CD14-positive monocyte (primary cell): ENCODE data around the gene KLHL42. TPM values are rescaled to one million over a fixed set of nuclear protein-coding genes. Genes with fewer than 3 reads are reported as not detected.

Experiments
- DNase-seq, 3 donors: peaks; one replicate each; pipeline ENCODE4 v3.0.0-alpha.2; 2011 to 2022
- H2AFZ ChIP-seq: 2 replicates; pipeline ENCODE4 v1.6.0; 2012; ENCODE audit warnings: mild to moderate bottlenecking, low read depth, low read length, inconsistent platforms; ENCODE audit not compliant: insufficient read depth, poor library complexity, severe bottlenecking
- H3K27ac ChIP-seq, 2 donors: 1 replicate in 1 of 2; 2 replicates in 1 of 2; pipeline ENCODE4 v1.5.1; 2012 to 2013; ENCODE audit warnings: low read length in 2 of 2, control low read depth in 1 of 2, inconsistent platforms in 1 of 2, low read depth in 1 of 2, mild to moderate bottlenecking in 1 of 2
- H3K27me3 ChIP-seq, 2 donors: one replicate each; pipeline versions ENCODE4 v1.6.0 to v1.6.1; 2011 to 2013; ENCODE audit warnings: low read length in 2 of 2; ENCODE audit not compliant: control insufficient read depth in 2 of 2, insufficient read depth in 2 of 2
- H3K36me3 ChIP-seq, 2 donors: replicated peaks in 1 of 2; 1 replicate in 1 of 2; 2 replicates in 1 of 2; pipeline versions ENCODE4 v1.5.1 to v1.6.1; 2012 to 2013; ENCODE audit warnings: low read length in 2 of 2, control low read depth in 1 of 2, inconsistent platforms in 1 of 2, mild to moderate bottlenecking in 1 of 2; ENCODE audit not compliant: insufficient read depth in 2 of 2, control insufficient read depth in 1 of 2
- H3K4me1 ChIP-seq, 2 donors: 1 replicate in 1 of 2; 2 replicates in 1 of 2; pipeline versions ENCODE4 v1.5.1 to v1.6.1; 2012 to 2013; ENCODE audit warnings: low read length in 2 of 2, control low read depth in 1 of 2, inconsistent platforms in 1 of 2, mild to moderate bottlenecking in 1 of 2, moderate library complexity in 1 of 2; ENCODE audit not compliant: insufficient read depth in 2 of 2, control insufficient read depth in 1 of 2
- H3K4me2 ChIP-seq: replicated peaks from 2 replicates; pipeline ENCODE3; 2012; ENCODE audit warnings: low read length, moderate library complexity, mild to moderate bottlenecking; ENCODE audit not compliant: poor library complexity, severe bottlenecking; ENCODE audit errors: extremely low read depth
- H3K4me3 ChIP-seq, 3 experiments: fragments of 200-600 bp in 1 of 3; sonication (generic) in 1 of 3; replicated peaks in 1 of 3; 1 replicate in 2 of 3; 2 replicates in 1 of 3; pipeline ENCODE4 v1.5.1; 2011 to 2013; ENCODE audit warnings: low read length in 3 of 3, mild to moderate bottlenecking in 3 of 3, control low read depth in 2 of 3, low read depth in 2 of 3, inconsistent platforms in 1 of 3, moderate library complexity in 1 of 3
- H3K79me2 ChIP-seq: 2 replicates; pipeline ENCODE4 v1.6.0; 2012; ENCODE audit warnings: mild to moderate bottlenecking, control low read depth, inconsistent platforms, low read length, moderate library complexity; ENCODE audit not compliant: insufficient read depth
- H3K9ac ChIP-seq: 2 replicates; pipeline ENCODE4 v1.6.0; 2017; ENCODE audit warnings: low read length, mild to moderate bottlenecking; ENCODE audit not compliant: insufficient read depth, poor library complexity, severe bottlenecking
- H3K9me3 ChIP-seq, 2 donors: replicated peaks in 1 of 2; 1 replicate in 1 of 2; 2 replicates in 1 of 2; pipeline versions ENCODE4 v1.5.1 to v1.6.1; 2012 to 2013; ENCODE audit warnings: low read length in 2 of 2, control low read depth in 1 of 2; ENCODE audit not compliant: control insufficient read depth in 1 of 2, insufficient read depth in 1 of 2
- H4K20me1 ChIP-seq: 2 replicates; pipeline ENCODE4 v1.6.0; 2012; ENCODE audit warnings: mild to moderate bottlenecking, low read length, control low read depth, moderate library complexity; ENCODE audit not compliant: insufficient read depth
- H3K27ac Mint-ChIP-seq, 7 donors: one replicate each; pipeline ENCODE4 v1.8.0; 2020; ENCODE audit warnings: mild to moderate bottlenecking in 7 of 7, mixed read lengths in 7 of 7, moderate library complexity in 6 of 7, inconsistent platforms in 2 of 7
- H3K27me3 Mint-ChIP-seq, 3 donors: one replicate each; pipeline ENCODE4 v1.8.0; 2021 to 2022; ENCODE audit warnings: low read depth in 3 of 3, mild to moderate bottlenecking in 3 of 3, mixed read lengths in 3 of 3, moderate library complexity in 3 of 3, inconsistent platforms in 1 of 3
- H3K36me3 Mint-ChIP-seq, 2 donors: one replicate each; pipeline ENCODE4 v1.8.0; 2020; ENCODE audit warnings: mixed read lengths in 2 of 2, inconsistent platforms in 1 of 2, mild to moderate bottlenecking in 1 of 2
- H3K4me1 Mint-ChIP-seq: one replicate; pipeline ENCODE4 v1.8.0; 2020; ENCODE audit warnings: mild to moderate bottlenecking, mixed read lengths
- H3K4me3 Mint-ChIP-seq, 2 donors: one replicate each; pipeline ENCODE4 v1.8.0; 2020; ENCODE audit warnings: mild to moderate bottlenecking in 2 of 2, mixed read lengths in 2 of 2, moderate library complexity in 1 of 2
- H3K9me3 Mint-ChIP-seq, 7 donors: one replicate each; pipeline ENCODE4 v1.8.0; 2020 to 2022; ENCODE audit warnings: mixed read lengths in 7 of 7, mild to moderate bottlenecking in 6 of 7, moderate library complexity in 6 of 7, inconsistent platforms in 2 of 7
- WGBS: methylation state at CpG from one replicate; pipeline ENCODE4 v1.1.5; 2013; ENCODE audit warnings: missing lambda C conversion rate; ENCODE audit not compliant: insufficient coverage; 5-methylcytosine and 5-hydroxymethylcytosine counted together
- intact Hi-C, 2 donors: fragments of 100-400 bp; cut with micrococcal nuclease; formaldehyde crosslinking; loops; one replicate each; pipeline versions ENCODE4 v1.15.0 to v1.15.1; 2023
- polyA plus RNA-seq, 3 donors: library from polyadenylated mRNA; depleted of rRNA in 1 of 3; unstranded in 2 of 3; stranded (reverse) in 1 of 3; fragments of 300-500 nt in 2 of 3; fragments of >200 nt in 1 of 3; fragmentation: Illumina TruSeq in 2 of 3; gene quantifications; 1 replicate in 2 of 3; 2 replicates in 1 of 3; pipeline ENCODE4 v1.2.3, GENCODE V29; 2012 to 2021
- TF ChIP-seq, protein P1 (sequence below): fragments of 200-600 bp; IDR thresholded peaks from one replicate; pipeline ENCODE4 v1.8.0; 2022; ENCODE audit warnings: antibody characterized with exemption, mild to moderate bottlenecking

Gene KLHL42
- polyA plus RNA-seq, 3 donors = 4.1 to 9.9 (median 7.5) TPM

DNA sequence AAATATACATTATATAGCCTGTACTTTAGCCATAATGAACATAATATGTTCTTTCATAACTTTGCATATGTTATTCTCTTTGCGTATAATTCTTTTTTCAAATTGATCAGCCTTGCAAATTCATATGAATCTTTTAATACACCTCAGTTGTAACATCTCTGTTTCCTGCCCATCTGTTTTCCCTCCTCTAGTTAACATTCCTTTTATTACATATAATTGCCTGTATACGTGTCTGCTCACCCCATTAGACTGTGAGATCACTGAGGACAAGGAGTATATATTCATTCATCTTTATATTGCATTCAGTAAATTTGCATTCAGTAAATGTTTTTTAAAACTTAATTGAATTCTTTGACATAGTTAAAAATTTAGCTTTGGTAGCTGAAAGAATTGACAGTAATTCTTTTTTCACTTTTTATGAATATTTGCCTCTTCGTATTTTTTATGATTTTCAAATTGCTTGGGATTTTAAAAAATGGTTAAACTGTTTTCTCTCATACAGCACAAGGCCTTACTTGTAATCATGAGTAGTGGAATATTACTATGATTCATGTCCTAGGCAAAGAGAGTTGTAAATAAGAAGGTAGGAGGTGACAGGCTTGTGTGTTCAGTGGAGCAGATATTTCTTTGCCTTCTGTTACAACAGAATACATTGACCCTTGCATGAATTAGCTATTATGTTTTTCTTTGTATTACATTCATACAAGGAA, 32.8 kb upstream of the KLHL42 start:
- WGBS = no CpG with 5 or more reads among the region's 3 CpGs
- TF ChIP-seq, protein P1, sequence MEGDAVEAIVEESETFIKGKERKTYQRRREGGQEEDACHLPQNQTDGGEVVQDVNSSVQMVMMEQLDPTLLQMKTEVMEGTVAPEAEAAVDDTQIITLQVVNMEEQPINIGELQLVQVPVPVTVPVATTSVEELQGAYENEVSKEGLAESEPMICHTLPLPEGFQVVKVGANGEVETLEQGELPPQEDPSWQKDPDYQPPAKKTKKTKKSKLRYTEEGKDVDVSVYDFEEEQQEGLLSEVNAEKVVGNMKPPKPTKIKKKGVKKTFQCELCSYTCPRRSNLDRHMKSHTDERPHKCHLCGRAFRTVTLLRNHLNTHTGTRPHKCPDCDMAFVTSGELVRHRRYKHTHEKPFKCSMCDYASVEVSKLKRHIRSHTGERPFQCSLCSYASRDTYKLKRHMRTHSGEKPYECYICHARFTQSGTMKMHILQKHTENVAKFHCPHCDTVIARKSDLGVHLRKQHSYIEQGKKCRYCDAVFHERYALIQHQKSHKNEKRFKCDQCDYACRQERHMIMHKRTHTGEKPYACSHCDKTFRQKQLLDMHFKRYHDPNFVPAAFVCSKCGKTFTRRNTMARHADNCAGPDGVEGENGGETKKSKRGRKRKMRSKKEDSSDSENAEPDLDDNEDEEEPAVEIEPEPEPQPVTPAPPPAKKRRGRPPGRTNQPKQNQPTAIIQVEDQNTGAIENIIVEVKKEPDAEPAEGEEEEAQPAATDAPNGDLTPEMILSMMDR = no peak
- Histone ChIP-seq H3K4me2 (no peak overlapping the region), H3K36me3 (peaks cover 23 to 66% of the 10 kb centered on the region in 2 donors), H4K20me1 (no peaks in the 10 kb centered on the region), H3K4me3 (no peak overlapping the region), H3K4me1 (no peaks in the 10 kb centered on the region), H3K27ac (no peak overlapping the region), H3K27me3 (no peaks in the 10 kb centered on the region), H3K9ac (no peak overlapping the region), H3K79me2 (no peaks in the 10 kb centered on the region), H3K9me3 (no peaks in the 10 kb centered on the region), H2AFZ (no peak overlapping the region)
- peaks cover 34 to 55% of the 10 kb centered on the region in 2 donors for H3K36me3 Mint-ChIP-seq
- peaks cover 0 to 1% (median 0%) of the 10 kb centered on the region in 7 donors for H3K9me3 Mint-ChIP-seq
- H3K27ac Mint-ChIP-seq = no peak overlapping the region
- intact Hi-C loops = no loop called here
- H3K4me1 Mint-ChIP-seq = no peaks in the 10 kb centered on the region
- peaks cover 0 to 2% (median 0%) of the 10 kb centered on the region in 3 donors for H3K27me3 Mint-ChIP-seq
- no peak overlapping the region for H3K4me3 Mint-ChIP-seq
- DNase-seq = no peak

DNA sequence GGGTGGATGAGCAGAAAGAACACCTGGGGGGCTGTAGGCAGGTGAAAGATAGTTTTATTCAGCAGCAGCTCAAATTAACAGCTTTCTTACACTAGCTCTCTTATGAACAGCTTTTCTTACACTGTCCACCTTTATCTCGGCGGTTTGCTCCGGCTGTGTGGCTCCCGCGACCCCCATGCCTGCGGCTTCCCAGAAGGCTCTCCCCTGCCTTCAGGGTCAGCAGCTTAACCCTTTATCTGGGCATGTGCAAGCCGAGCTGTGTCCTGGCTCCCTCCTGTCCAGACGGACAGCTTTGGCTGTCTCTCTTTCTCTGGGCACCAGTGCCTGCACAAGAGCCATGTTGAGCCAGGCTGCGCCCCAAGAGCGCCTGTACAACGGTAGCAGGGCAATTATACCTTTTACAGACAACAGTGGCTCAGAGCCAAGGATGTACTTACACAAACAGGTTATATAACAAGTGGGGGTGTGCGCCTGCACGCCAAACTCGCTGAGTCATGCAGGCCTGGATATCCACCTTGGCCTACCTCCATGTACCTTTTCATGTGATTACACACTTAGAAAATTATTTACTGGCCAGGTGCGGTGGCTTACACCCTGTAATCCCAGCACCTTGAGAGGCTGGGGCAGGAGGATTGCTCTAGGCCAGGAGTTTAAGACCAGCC, 28.5 kb upstream of the KLHL42 start:
- Mint-ChIP-seq H3K4me3 (no peak overlapping the region), H3K27ac (no peak overlapping the region), H3K27me3 (peaks cover 0 to 1% (median 0%) of the 10 kb centered on the region in 3 donors), H3K4me1 (no peaks in the 10 kb centered on the region), H3K9me3 (peaks cover 0 to 1% (median 0%) of the 10 kb centered on the region in 7 donors), H3K36me3 (peaks cover 41 to 51% of the 10 kb centered on the region in 2 donors)
- H3K27me3 ChIP-seq = no peaks in the 10 kb centered on the region
- no peak overlapping the region for H3K9ac ChIP-seq
- no peaks in the 10 kb centered on the region for H4K20me1 ChIP-seq
- WGBS = 94% methylated on average over 14 of the region's 15 CpGs
- intact Hi-C loops = no loop called here
- peaks cover 23 to 53% of the 10 kb centered on the region in 2 donors for H3K36me3 ChIP-seq
- DNase-seq = no peak
- H3K27ac ChIP-seq = no peak overlapping the region
- no peak overlapping the region for H3K4me2 ChIP-seq
- H3K4me1 ChIP-seq = no peaks in the 10 kb centered on the region
- H2AFZ ChIP-seq = no peak overlapping the region
- H3K9me3 ChIP-seq = no peaks in the 10 kb centered on the region
- H3K4me3 ChIP-seq = no peak overlapping the region
- TF ChIP-seq, protein P1 = no peak
- H3K79me2 ChIP-seq = no peaks in the 10 kb centered on the region
